Parathyroid adenoma (tissue), 2 donors: ENCODE results near the gene FADS3.
A peak's percentile ranks its signal among the peaks of the same experiment; 100 is the strongest.

ENCODE experiments used
- H2AFZ ChIP-seq: fragments of 300-600 bp; sonication (generic); one replicate; pipeline ENCODE4 v1.7.0; 2017; ENCODE audit warnings: antibody characterized with exemption, mild to moderate bottlenecking
- H3K27ac ChIP-seq: fragments of 300-600 bp; sonication (generic); one replicate; pipeline ENCODE4 v1.7.0; 2017
- H3K27me3 ChIP-seq: fragments of 300-600 bp; sonication (generic); one replicate; pipeline ENCODE4 v1.7.0; 2017; ENCODE audit warnings: low read length; ENCODE audit not compliant: control insufficient read depth, insufficient read depth
- H3K36me3 ChIP-seq: fragments of 300-600 bp; sonication (generic); one replicate; pipeline ENCODE4 v1.7.0; 2017; ENCODE audit warnings: low read length; ENCODE audit not compliant: control insufficient read depth, insufficient read depth
- H3K4me1 ChIP-seq: fragments of 300-600 bp; sonication (generic); one replicate; pipeline ENCODE4 v1.7.0; 2017; ENCODE audit warnings: control low read depth
- H3K4me2 ChIP-seq: fragments of 300-600 bp; sonication (generic); one replicate; pipeline ENCODE4 v1.7.0; 2017; ENCODE audit warnings: low read length
- H3K4me3 ChIP-seq: fragments of 300-600 bp; sonication (generic); one replicate; pipeline ENCODE4 v1.7.0; 2017; ENCODE audit warnings: low read depth, low read length
- H3K79me2 ChIP-seq: fragments of 300-600 bp; sonication (generic); one replicate; pipeline ENCODE4 v1.7.0; 2017; ENCODE audit warnings: control low read depth
- H3K9ac ChIP-seq: fragments of 300-600 bp; sonication (generic); one replicate; pipeline ENCODE4 v1.7.0; 2017; ENCODE audit warnings: mild to moderate bottlenecking
- H3K9me3 ChIP-seq: fragments of 300-600 bp; sonication (generic); one replicate; pipeline ENCODE4 v1.7.0; 2017; ENCODE audit warnings: low read length; ENCODE audit not compliant: control insufficient read depth
- CTCF ChIP-seq: fragments of 300-600 bp; sonication (generic); IDR thresholded peaks from one replicate; pipeline ENCODE4 v1.7.0; 2017; ENCODE audit warnings: antibody characterized with exemption, mild to moderate bottlenecking
- donor health status: primary hyperparathyroidism.

Gene FADS3

GRCh38 chr11:61830237-61831105 lies 60.9 kb downstream of the FADS3 start:
- H3K9me3 ChIP-seq: no peaks in the 10 kb centered on the region
- TF ChIP-seq CTCF: no peak

GRCh38 chr11:61829806-61830205 lies 61.5 kb downstream of the FADS3 start:
- no peak for TF ChIP-seq CTCF
- H3K79me2 ChIP-seq: no peaks in the 10 kb centered on the region
- peak overlapping the region; percentile 81 for H3K4me2 ChIP-seq
- no peak overlapping the region for H3K27ac ChIP-seq
- no peaks in the 10 kb centered on the region for H3K27me3 ChIP-seq
- no peak overlapping the region for H2AFZ ChIP-seq
- H3K36me3 ChIP-seq: no peaks in the 10 kb centered on the region
- H3K9me3 ChIP-seq: no peaks in the 10 kb centered on the region
- no peak overlapping the region for H3K9ac ChIP-seq
- no peak overlapping the region for H3K4me3 ChIP-seq
- H3K4me1 ChIP-seq: peaks cover 26% of the 10 kb centered on the region

More at GRCh38 chr11:61830237-61831105, 60.9 kb downstream of the FADS3 start:
- H3K27ac ChIP-seq: no peak overlapping the region
- no peak overlapping the region for H2AFZ ChIP-seq
- peaks cover 29% of the 10 kb centered on the region for H3K4me1 ChIP-seq
- H3K9ac ChIP-seq: no peak overlapping the region
- no peak overlapping the region for H3K4me3 ChIP-seq
- H3K27me3 ChIP-seq: no peaks in the 10 kb centered on the region
- H3K79me2 ChIP-seq: no peaks in the 10 kb centered on the region
- no peaks in the 10 kb centered on the region for H3K36me3 ChIP-seq
- H3K4me2 ChIP-seq: no peak overlapping the region

- H3K79me2 ChIP-seq: no peaks in the 10 kb centered on the region
- no peaks in the 10 kb centered on the region for H3K36me3 ChIP-seq
- no peaks in the 10 kb centered on the region for H3K9me3 ChIP-seq
- no peaks in the 10 kb centered on the region for H3K27me3 ChIP-seq
- peak overlapping the region; percentile 69 for H2AFZ ChIP-seq
- H3K9ac ChIP-seq: no peak overlapping the region
- TF ChIP-seq CTCF: peak; percentile 18
- peak overlapping the region; percentile 81 for H3K27ac ChIP-seq
- peak overlapping the region; percentile 56 for H3K4me3 ChIP-seq
- peak overlapping the region; percentile 81 for H3K4me2 ChIP-seq
- peaks cover 18% of the 10 kb centered on the region for H3K4me1 ChIP-seq
Measured at GRCh38 chr11:61828629-61829407, 62.5 kb downstream of the FADS3 start.

- peaks cover 18% of the 10 kb centered on the region for H3K4me1 ChIP-seq
- no peaks in the 10 kb centered on the region for H3K79me2 ChIP-seq
- no peak overlapping the region for H3K9ac ChIP-seq
- TF ChIP-seq CTCF: no peak
- no peaks in the 10 kb centered on the region for H3K9me3 ChIP-seq
- H3K4me3 ChIP-seq: peak overlapping the region; percentile 56
- no peaks in the 10 kb centered on the region for H3K27me3 ChIP-seq
- peak overlapping the region; percentile 76 for H2AFZ ChIP-seq
- peak overlapping the region; percentile 81 for H3K4me2 ChIP-seq
- no peaks in the 10 kb centered on the region for H3K36me3 ChIP-seq
- peak overlapping the region; percentile 81 for H3K27ac ChIP-seq
Measured at GRCh38 chr11:61828379-61828628, 63.0 kb downstream of the FADS3 start.
